GM12878 (cell line): Measurements from ENCODE around the gene JADE2. TPM values are rescaled to one million over a fixed set of nuclear protein-coding genes. Genes with fewer than 3 reads are reported as not detected.

ENCODE experiments used
- ASH2L ChIP-seq: fragments of 300-600, 200-600 bp; sonication (generic); IDR thresholded peaks from 2 replicates; pipeline ENCODE4 v1.6.1; 2017; ENCODE audit warnings: low read depth, mild to moderate bottlenecking, borderline replicate concordance
- ATF7 ChIP-seq: fragments of 450-650 bp; IDR thresholded peaks from 2 replicates; pipeline ENCODE4 v1.6.1; 2016; ENCODE audit warnings: low read depth, mild to moderate bottlenecking
- CEBPZ ChIP-seq: fragments of 150-350 bp; IDR thresholded peaks from 2 replicates; pipeline ENCODE4 v1.6.1; 2016; ENCODE audit warnings: low read depth, low read length
- CHD2 ChIP-seq: IDR thresholded peaks from 2 replicates; pipeline ENCODE4 v1.6.1; 2011; ENCODE audit warnings: low read depth, low read length, improper control_type of control experiment, borderline replicate concordance
- CHD4 ChIP-seq: fragments of 200-600 bp; sonication (generic); IDR thresholded peaks from 2 replicates; pipeline ENCODE4 v1.6.1; 2016; ENCODE audit warnings: mild to moderate bottlenecking
- DPF2 ChIP-seq: fragments of 450-650 bp; IDR thresholded peaks from 2 replicates; pipeline ENCODE4 v1.6.1; 2017; ENCODE audit warnings: mild to moderate bottlenecking
- FOS ChIP-seq: IDR thresholded peaks from 3 replicates; pipeline ENCODE4 v1.6.1; 2011; ENCODE audit warnings: borderline replicate concordance; ENCODE audit not compliant: insufficient read length; ENCODE audit errors: extremely low read depth
- HDGF ChIP-seq: fragments of 450-650 bp; IDR thresholded peaks from 2 replicates; pipeline ENCODE4 v1.6.1; 2016; ENCODE audit warnings: antibody characterized with exemption
- IKZF2 ChIP-seq, 2 experiments: fragments of 450-650 bp; IDR thresholded peaks; 2 replicates each; pipeline ENCODE4 v1.6.1; 2017; ENCODE audit warnings: mild to moderate bottlenecking in 2 of 2, moderate library complexity in 2 of 2
- JUNB ChIP-seq: IDR thresholded peaks from 2 replicates; pipeline ENCODE4 v1.6.1; 2016; ENCODE audit warnings: antibody characterized with exemption, mild to moderate bottlenecking
- JUND ChIP-seq: IDR thresholded peaks from 2 replicates; pipeline ENCODE4 v1.6.1; 2012; ENCODE audit warnings: low read depth, mild to moderate bottlenecking, low read length, improper control_type of control experiment, moderate library complexity
- MEF2B ChIP-seq: fragments of 450-650 bp; IDR thresholded peaks from 2 replicates; pipeline ENCODE4 v1.6.1; 2018; ENCODE audit warnings: mild to moderate bottlenecking, moderate library complexity; ENCODE audit not compliant: partially characterized antibody, poor library complexity, severe bottlenecking
- MLLT1 ChIP-seq: fragments of 450-650 bp; IDR thresholded peaks from 2 replicates; pipeline ENCODE4 v1.6.1; 2016; ENCODE audit warnings: mild to moderate bottlenecking
- MTA2 ChIP-seq: fragments of 450-650 bp; IDR thresholded peaks from 2 replicates; pipeline ENCODE4 v1.6.1; 2016; ENCODE audit warnings: low read depth, mild to moderate bottlenecking, moderate library complexity
- MYC ChIP-seq: IDR thresholded peaks from 2 replicates; pipeline ENCODE4 v1.6.1; 2011; ENCODE audit warnings: mild to moderate bottlenecking, low read length, moderate library complexity, inconsistent platforms; ENCODE audit not compliant: insufficient read depth, insufficient replicate concordance, insufficient read length, severe bottlenecking
- NBN ChIP-seq: fragments of 450-650 bp; IDR thresholded peaks from 2 replicates; pipeline ENCODE4 v1.6.1; 2016
- POLR2AphosphoS2 ChIP-seq: IDR thresholded peaks from 2 replicates; pipeline ENCODE4 v1.6.1; 2011; ENCODE audit warnings: low read depth, mild to moderate bottlenecking, low read length, improper control_type of control experiment, moderate library complexity
- RAD21 ChIP-seq: IDR thresholded peaks from 2 replicates; pipeline ENCODE4 v1.6.1; 2011; ENCODE audit warnings: mild to moderate bottlenecking, low read depth, low read length, moderate library complexity; ENCODE audit not compliant: insufficient read depth
- RAD51 ChIP-seq: fragments of 450-650 bp; IDR thresholded peaks from 2 replicates; pipeline ENCODE4 v1.6.1; 2016; ENCODE audit warnings: moderate library complexity, mild to moderate bottlenecking, inconsistent platforms
- RBBP5 ChIP-seq: fragments of 200-600 bp; sonication (generic); conservative IDR thresholded peaks from 2 replicates; pipeline ENCODE4 v1.6.1; 2016
- RFX5 ChIP-seq: IDR thresholded peaks from 2 replicates; pipeline ENCODE4 v1.6.1; 2011; ENCODE audit warnings: low read depth, low read length, improper control_type of control experiment
- SIN3A ChIP-seq: IDR thresholded peaks from 2 replicates; pipeline ENCODE4 v1.6.1; 2012; ENCODE audit warnings: low read depth, low read length, improper control_type of control experiment
- SMC3 ChIP-seq: IDR thresholded peaks from 2 replicates; pipeline ENCODE4 v1.6.1; 2011; ENCODE audit warnings: low read length, improper control_type of control experiment, borderline replicate concordance
- TARDBP ChIP-seq: IDR thresholded peaks from 2 replicates; pipeline ENCODE4 v1.6.1; 2016; ENCODE audit warnings: borderline replicate concordance
- WRNIP1 ChIP-seq: IDR thresholded peaks from 2 replicates; pipeline ENCODE4 v1.6.1; 2011; ENCODE audit warnings: low read depth, low read length, improper control_type of control experiment, borderline replicate concordance
- ZSCAN29 ChIP-seq: fragments of 450-650 bp; IDR thresholded peaks from 2 replicates; pipeline ENCODE4 v1.6.1; 2017; ENCODE audit warnings: mild to moderate bottlenecking, moderate library complexity
- polyA plus RNA-seq, 11 experiments: library from polyadenylated mRNA; depleted of rRNA in 4 of 11; unstranded in 6 of 11; stranded (reverse) in 5 of 11; fragments of >200 nt; fragmentation: Nextera tagmentation in 4 of 11; fragmentation: Illumina TruSeq in 1 of 11; extraction: Ambion mirVana in 4 of 11; extraction: Trizol in 1 of 11; gene quantifications; 1 replicate in 1 of 11; 2 replicates in 10 of 11; pipeline versions ENCODE4 v1.2.1 to v1.2.3, GENCODE V29; 2011 to 2016; ENCODE audit warnings: inconsistent platforms in 2 of 11, missing spikeins in 2 of 11, low read depth in 1 of 11
- total RNA-seq, 4 experiments: library from RNA; depleted of rRNA in 3 of 4; stranded (reverse); fragments of >200 nt in 3 of 4; fragmentation: Illumina TruSeq in 1 of 4; extraction: Trizol in 1 of 4; gene quantifications; 2 replicates each; pipeline versions ENCODE4 v1.2.1 to v1.2.3, GENCODE V29; 2013 to 2021

JADE2 gene
- total and polyA plus RNA-seq, 10 of the 15 experiments (the other 5 are each of a cell fraction or from before 2014, with no cell fraction given) = 1.5 to 67.0 (median 22.4) TPM

- peak; percentile 9; the same call in 1 of the 2 replicates for TF ChIP-seq HDGF
- TF ChIP-seq DPF2 = 0 out of 2 replicates have a peak, but pooled peaks have one; percentile 41
- TF ChIP-seq ATF7 = peak; percentile 43; the same call in 1 of the 2 replicates
- no peak for TF ChIP-seq POLR2AphosphoS2
- no peak for TF ChIP-seq MLLT1
- TF ChIP-seq RAD51 = peak; percentile 87
- TF ChIP-seq MEF2B = peak; percentile 9
- no peak for TF ChIP-seq WRNIP1
- no peak for TF ChIP-seq CHD4
- TF ChIP-seq ZSCAN29 = no peak
- no peak for TF ChIP-seq CEBPZ
- TF ChIP-seq SIN3A = peak; percentile 51; the same call in 1 of the 2 replicates
- TF ChIP-seq SMC3 = no peak; the same call in 1 of the 2 replicates
- TF ChIP-seq RFX5 = no peak
- TF ChIP-seq MYC = peak; percentile 28
- TF ChIP-seq MTA2 = peak; percentile 41; the same call in 1 of the 2 replicates
- TF ChIP-seq TARDBP = no peak
- TF ChIP-seq JUNB = no peak
- TF ChIP-seq CHD2 = peak; percentile 43; the same call in 1 of the 2 replicates
- peak; percentile 54 to 61 for TF ChIP-seq IKZF2 (IDR thresholded peaks at IDR 0.05)
- peak; percentile 43; the same call in 1 of the 2 replicates for TF ChIP-seq ASH2L
- no peak for TF ChIP-seq FOS
- no peak for TF ChIP-seq JUND
- TF ChIP-seq RBBP5 = no peak
- TF ChIP-seq RAD21 = peak; percentile 14; the same call in 1 of the 2 replicates
- peak; percentile 57; the same call in 1 of the 2 replicates for TF ChIP-seq NBN
Observed at GRCh38 chr5:134554319-134555222, 29.1 kb downstream of the JADE2 start (continued).
